ENCODE results near the gene TUBGCP5.

DNA sequence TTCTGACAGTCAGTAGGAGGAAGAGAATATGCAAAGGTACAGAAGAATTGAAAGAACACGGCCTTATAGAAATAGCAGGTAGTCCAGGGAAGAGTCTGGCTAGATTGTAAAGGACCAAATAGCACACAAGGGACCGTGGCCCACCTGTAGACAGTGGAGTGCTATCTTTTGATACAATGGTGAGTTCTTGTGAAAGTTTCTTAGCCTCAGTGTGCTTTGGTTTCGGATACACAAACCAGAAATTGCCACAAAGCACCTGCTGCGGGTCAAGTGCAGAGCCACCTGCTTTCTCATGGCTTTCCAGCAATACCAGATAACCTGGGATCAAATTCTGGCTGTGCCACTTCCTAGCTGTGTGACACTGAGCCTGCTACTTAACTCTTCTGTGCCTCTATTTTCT lies 36.6 kb upstream of the TUBGCP5 start:
- no peak for TF ChIP-seq EZH2 (IDR thresholded peaks at IDR 0.05)
- TF ChIP-seq POLR2AphosphoS5 (IDR thresholded peaks at IDR 0.05; ENCODE audit: borderline replicate concordance, low read depth, low read length), result no peak
